Measurements from ENCODE around the gene PLXNA4.
"Not testable (repeated sequence)": the region's sequence is repeated elsewhere in the genome, so short reads cannot be mapped to it uniquely, and the experiment has no call there.

The PLXNA4 gene

DNA sequence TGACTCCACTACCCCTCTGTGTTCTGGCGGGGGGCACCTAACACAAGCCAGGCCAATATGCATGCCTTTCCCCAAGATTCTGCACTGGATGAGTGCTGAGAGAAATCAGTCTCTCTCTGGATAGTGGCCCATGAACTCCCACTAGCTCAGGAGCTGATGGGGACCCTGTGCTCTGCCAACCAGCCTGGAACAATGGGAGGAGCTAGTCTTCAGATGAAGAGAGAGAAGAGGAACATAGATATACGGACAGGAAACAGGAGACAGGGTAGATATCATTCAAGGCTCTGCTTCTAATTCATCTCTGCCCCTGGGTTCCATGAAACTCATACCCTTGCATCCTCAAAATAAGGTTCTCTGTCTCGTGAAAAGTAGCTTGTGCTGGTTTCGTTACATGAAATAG is 27.9 kb upstream of the PLXNA4 start:
- no peak overlapping the region for H3K4me3 ChIP-seq (ENCODE audit: low read depth, low read length)
- TF ChIP-seq, protein P1, sequence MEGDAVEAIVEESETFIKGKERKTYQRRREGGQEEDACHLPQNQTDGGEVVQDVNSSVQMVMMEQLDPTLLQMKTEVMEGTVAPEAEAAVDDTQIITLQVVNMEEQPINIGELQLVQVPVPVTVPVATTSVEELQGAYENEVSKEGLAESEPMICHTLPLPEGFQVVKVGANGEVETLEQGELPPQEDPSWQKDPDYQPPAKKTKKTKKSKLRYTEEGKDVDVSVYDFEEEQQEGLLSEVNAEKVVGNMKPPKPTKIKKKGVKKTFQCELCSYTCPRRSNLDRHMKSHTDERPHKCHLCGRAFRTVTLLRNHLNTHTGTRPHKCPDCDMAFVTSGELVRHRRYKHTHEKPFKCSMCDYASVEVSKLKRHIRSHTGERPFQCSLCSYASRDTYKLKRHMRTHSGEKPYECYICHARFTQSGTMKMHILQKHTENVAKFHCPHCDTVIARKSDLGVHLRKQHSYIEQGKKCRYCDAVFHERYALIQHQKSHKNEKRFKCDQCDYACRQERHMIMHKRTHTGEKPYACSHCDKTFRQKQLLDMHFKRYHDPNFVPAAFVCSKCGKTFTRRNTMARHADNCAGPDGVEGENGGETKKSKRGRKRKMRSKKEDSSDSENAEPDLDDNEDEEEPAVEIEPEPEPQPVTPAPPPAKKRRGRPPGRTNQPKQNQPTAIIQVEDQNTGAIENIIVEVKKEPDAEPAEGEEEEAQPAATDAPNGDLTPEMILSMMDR (IDR thresholded peaks at IDR 0.05; ENCODE audit: low read depth, low read length), result no peak

DNA sequence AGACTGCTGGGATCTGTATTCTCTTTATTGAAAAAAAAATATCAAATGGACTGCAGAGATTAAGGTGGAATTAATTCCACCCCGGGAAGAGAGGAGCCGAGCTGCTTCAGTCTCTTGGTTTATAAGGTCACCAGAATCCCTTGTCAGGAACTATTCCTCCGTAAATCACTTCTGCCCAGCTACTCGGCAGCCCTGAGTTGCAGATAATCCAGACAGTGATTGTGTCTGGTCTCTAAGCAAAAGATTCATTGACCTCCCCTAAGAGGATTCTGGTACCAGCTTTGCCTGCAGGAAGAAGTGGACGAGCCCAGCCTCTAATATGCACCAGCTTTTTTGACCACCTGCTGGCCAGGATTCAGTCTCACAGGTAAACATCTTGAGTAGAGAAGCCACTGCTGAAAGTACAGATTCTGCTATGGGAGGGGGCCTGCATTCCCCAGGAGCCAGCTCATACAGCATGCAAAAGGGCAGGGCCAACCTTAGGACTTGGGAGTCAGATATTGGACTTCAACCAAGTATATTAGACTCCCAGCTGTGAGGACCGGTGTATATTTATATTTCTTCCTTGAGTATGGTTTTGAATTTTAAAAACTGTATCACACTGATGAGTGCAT is 27.1 kb upstream of the PLXNA4 start:
- no peak overlapping the region for H3K4me3 ChIP-seq (ENCODE audit: low read depth, low read length)
- TF ChIP-seq, protein P1 (IDR thresholded peaks at IDR 0.05; ENCODE audit: low read depth, low read length), result no peak

DNA sequence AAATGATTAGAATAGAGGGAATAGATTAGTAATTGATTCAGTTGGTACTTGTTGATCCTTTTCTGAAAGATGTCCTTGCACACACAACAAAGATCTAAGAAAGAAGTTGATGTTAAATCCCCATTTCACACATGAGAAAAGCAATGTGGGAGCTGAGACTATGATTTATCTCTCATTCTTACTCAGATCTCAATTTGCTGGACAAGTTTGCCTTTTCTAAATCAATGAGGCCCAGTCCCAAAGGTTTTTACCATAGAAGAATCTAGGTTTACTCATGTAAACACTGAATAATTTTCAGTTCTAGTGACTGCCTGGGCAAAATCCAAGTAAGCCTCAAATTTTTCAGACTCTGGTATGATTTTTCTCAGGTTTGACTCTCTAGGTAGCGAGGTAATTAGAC is 25.5 kb upstream of the PLXNA4 start:
- no peak overlapping the region for H3K4me3 ChIP-seq (ENCODE audit: low read depth, low read length)
- TF ChIP-seq, protein P1 (IDR thresholded peaks at IDR 0.05; ENCODE audit: low read depth, low read length), result no peak

DNA sequence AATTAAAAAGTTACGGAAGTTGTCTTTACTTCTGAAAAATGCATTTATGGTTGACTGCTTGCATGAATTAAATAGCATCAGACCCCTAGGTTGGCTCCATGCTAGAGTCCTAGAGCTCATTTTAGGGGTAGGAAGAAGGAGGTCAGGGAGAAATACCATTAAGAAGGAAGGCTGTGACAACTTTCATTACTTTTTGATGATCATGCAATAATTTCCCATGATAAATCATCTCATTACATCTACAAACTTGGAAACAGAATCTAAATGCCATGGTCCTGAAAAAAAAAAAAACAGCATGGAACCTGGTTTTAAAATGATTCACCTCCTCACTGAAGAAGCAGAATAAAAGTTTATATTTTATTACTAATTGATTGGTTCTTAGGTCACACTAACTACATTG is 20.3 kb upstream of the PLXNA4 start:
- TF ChIP-seq, protein P1 (IDR thresholded peaks at IDR 0.05; ENCODE audit: low read depth, low read length), result no peak
- no peak overlapping the region for H3K4me3 ChIP-seq (ENCODE audit: low read depth, low read length)

DNA sequence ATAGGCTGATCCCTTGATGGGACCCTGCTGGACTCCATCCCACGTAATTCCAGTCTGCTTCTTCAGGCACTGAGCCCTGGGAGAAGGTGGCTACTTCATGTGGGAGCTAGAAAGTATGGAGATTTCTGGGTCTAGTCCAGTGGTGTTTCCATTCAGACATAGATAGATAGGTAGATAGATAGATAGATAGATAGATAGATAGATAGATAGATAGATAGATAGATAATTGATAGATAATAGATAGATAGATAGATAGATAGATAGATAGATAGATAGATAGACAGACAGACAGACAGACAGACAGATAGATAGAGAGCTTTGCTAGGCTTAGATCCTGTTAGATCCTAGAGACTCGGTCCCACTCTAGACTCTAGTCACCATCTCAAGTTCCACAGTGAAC is 18.5 kb upstream of the PLXNA4 start:
- H3K4me3 ChIP-seq (ENCODE audit: low read depth, low read length), result not testable (repeated sequence)

DNA sequence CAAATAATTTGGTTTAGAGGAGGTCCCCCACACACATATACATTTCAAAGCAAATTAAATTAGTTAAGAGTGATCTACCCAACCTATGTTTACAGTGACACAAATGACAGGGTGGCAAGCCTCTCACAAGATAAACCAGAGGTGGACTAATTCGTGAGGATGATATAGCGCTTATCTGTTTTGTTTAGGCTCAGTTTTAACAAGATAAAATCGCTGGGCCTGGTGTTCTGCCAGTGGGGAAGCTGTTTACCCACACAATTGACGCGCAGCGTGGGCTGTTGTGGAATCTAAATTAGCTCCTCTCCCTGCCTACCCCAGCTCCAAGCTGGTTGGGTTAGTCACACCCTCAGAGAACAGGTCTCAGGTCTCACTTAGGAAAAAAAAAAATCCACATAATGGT is 16.7 kb upstream of the PLXNA4 start:
- no peak overlapping the region for H3K4me3 ChIP-seq (ENCODE audit: low read depth, low read length)
- TF ChIP-seq, protein P1 (IDR thresholded peaks at IDR 0.05; ENCODE audit: low read depth, low read length), result no peak

DNA sequence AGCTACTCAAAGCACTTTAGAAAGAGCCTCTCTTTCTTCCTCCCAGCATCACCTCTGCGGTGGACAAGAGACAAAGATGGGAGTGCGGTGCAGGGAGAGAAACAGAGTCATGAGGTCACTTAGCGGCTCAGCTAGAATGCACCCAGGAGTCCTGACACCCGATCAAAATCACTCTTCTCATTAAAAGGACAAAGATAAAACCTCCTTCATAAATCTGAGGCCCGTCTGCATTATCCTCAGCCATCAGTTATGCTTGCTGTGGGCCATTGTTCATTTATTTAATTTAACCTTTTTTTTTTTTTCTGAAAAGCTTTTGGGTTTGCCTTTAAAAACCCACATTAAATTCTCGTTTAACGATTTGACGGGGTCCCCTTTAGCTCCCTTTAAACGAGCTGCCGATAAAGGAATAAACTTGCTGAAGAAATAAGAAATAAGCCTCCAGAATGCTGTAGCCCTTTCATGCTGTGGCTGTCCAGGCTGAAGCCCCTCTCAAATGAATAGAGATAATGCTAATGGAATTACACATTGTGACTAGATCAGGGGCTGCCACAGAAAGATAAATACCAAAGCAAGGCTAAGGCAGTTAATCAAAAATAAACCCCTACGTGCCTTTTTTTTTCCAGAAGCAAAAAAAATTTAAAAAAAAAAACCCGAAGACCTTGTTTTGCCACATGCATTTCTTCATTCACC is 16.1 kb upstream of the PLXNA4 start:
- no peak overlapping the region for H3K4me3 ChIP-seq (ENCODE audit: low read depth, low read length)
- TF ChIP-seq, protein P1 (IDR thresholded peaks at IDR 0.05; ENCODE audit: low read depth, low read length), result no peak

DNA sequence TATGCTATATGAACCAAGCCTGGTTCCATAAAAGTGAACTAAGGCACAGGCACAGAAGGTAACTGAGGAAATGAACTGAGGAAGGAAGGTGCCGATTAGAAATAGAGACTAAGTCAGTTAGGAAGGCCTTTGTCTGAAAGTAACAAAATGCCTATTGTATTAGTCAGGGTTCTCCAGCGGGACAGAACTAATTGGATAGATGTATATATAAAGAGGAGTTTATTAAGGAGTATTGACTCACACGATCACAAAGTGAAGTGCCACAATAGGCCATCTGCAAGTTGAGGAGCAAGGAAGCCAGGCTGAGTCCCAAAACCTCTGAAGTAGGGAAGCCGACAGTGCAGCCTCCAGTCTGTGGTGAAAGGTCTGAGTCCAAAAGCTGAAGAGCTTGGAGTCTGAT is 13.9 kb upstream of the PLXNA4 start:
- TF ChIP-seq, protein P1 (IDR thresholded peaks at IDR 0.05; ENCODE audit: low read depth, low read length), result no peak
- H3K4me3 ChIP-seq (ENCODE audit: low read depth, low read length), result no peak overlapping the region

Measured in WI38 (cell line).